GM19240 (cell line): ENCODE measurements around the gene PLSCR5.

Experiments used
- DNase-seq: peaks from one replicate; pipeline ENCODE4 v3.0.0; 2011; ENCODE audit warnings: low spot score; ENCODE audit not compliant: insufficient read length

Gene PLSCR5

GRCh38 chr3:146589899-146590508 is 15.1 kb downstream of the PLSCR5 start:
- DNase-seq, result no peak

GRCh38 chr3:146585156-146585555 is 20.0 kb downstream of the PLSCR5 start:
- no peak for DNase-seq

GRCh38 chr3:146581951-146582467 is 23.1 kb downstream of the PLSCR5 start:
- DNase-seq, result no peak

- no peak for DNase-seq
Observed at GRCh38 chr3:146581080-146581601, 24.0 kb downstream of the PLSCR5 start.

- no peak for DNase-seq
Observed at GRCh38 chr3:146577662-146578061, 27.5 kb downstream of the PLSCR5 start.

- DNase-seq, result no peak
Observed at GRCh38 chr3:146575636-146576035, 29.5 kb downstream of the PLSCR5 start.

GRCh38 chr3:146574173-146574572 is 31.0 kb downstream of the PLSCR5 start:
- DNase-seq, result no peak

- DNase-seq, result no peak
Observed at GRCh38 chr3:146569314-146569713, 35.8 kb downstream of the PLSCR5 start.

GRCh38 chr3:146566138-146566537 is 39.0 kb downstream of the PLSCR5 start:
- no peak for DNase-seq

- no peak for DNase-seq
Observed at GRCh38 chr3:146561879-146562278, 43.3 kb downstream of the PLSCR5 start.

GRCh38 chr3:146561463-146561862 is 43.7 kb downstream of the PLSCR5 start:
- DNase-seq, result no peak

GRCh38 chr3:146560678-146561077 is 44.5 kb downstream of the PLSCR5 start:
- DNase-seq, result no peak

GRCh38 chr3:146559388-146559787 is 45.8 kb downstream of the PLSCR5 start:
- no peak for DNase-seq

GRCh38 chr3:146558781-146559180 is 46.4 kb downstream of the PLSCR5 start:
- no peak for DNase-seq

GRCh38 chr3:146557745-146558144 is 47.4 kb downstream of the PLSCR5 start:
- DNase-seq, result no peak

- DNase-seq, result no peak
Observed at GRCh38 chr3:146555311-146555710, 49.8 kb downstream of the PLSCR5 start.

- no peak for DNase-seq
Observed at GRCh38 chr3:146554151-146554760, 50.9 kb downstream of the PLSCR5 start.

- no peak for DNase-seq
Observed at GRCh38 chr3:146550743-146551510, 54.2 kb downstream of the PLSCR5 start.

- no peak for DNase-seq
Observed at GRCh38 chr3:146550070-146550615, 55.0 kb downstream of the PLSCR5 start.

GRCh38 chr3:146547235-146547835 is 57.8 kb downstream of the PLSCR5 start:
- no peak for DNase-seq

- DNase-seq, result no peak
Observed at GRCh38 chr3:146546366-146546965, 58.7 kb downstream of the PLSCR5 start.
